ENCODE measurements around the gene PDK2.

The PDK2 gene

GRCh38 chr17:50134206-50135110, 39.3 kb downstream of the PDK2 start:
- Histone ChIP-seq H3K27ac (peak overlapping the region; percentile 73 to 89), H3K4me3 (no peak overlapping the region)
- DNase-seq (ENCODE audit: low spot score): no peak
- no peak for TF ChIP-seq CTCF (IDR thresholded peaks at IDR 0.05)

DNA sequence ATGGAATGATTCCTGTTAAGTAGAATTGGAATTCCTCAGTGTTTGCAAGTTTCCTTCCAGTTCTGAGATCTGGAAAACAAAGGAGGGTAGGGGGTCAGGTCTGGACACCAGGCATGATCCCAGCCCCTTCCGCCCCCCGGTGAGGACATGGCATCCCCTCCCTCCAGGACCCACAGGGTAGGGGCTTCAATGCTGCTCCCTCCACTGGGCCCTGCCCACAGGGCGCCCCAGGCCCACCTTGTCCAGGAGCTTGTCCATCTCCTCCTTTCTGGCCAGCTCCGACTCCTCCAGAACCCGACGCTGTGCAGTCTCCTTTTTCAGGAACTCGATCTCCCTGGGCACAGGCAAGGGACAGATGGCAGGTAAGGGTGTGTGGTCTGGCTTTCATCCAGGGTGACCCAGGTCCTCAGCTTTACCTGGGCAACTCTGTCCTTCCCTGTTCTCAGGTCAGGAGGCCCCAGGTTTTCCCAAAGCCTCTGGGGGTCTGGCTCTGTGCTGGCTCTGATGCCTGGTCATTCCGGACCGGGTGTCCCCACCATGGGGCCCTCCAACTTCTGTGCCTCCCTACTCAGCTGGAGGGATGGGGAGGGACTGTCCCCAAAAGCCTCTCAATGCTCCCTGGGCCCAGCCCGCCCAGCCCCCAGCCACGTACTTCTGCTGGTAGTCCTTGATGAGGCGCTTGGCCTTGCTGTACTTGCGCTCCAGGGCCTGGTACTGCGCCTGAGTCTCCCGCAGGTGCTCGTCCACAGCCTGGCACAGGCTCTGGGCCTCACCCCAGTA, 40.4 kb downstream of the PDK2 start:
- TF ChIP-seq CTCF (IDR thresholded peaks at IDR 0.05): no peak

GRCh38 chr17:50136096-50136687, 41.0 kb downstream of the PDK2 start:
- no peak for DNase-seq (ENCODE audit: low spot score)
- H3K27ac ChIP-seq: no peak overlapping the region
- no peak overlapping the region for H3K4me3 ChIP-seq
- no peak for TF ChIP-seq CTCF (IDR thresholded peaks at IDR 0.05)

More for the DNA sequence above, 40.4 kb downstream of the PDK2 start:
- Histone ChIP-seq H3K4me3 (no peak overlapping the region), H3K27ac (no peak overlapping the region)
- no peak for DNase-seq (ENCODE audit: low spot score)

GRCh38 chr17:50137042-50137441, 41.9 kb downstream of the PDK2 start:
- DNase-seq (ENCODE audit: low spot score): no peak
- no peak for TF ChIP-seq CTCF (IDR thresholded peaks at IDR 0.05)
- Histone ChIP-seq H3K27ac (no peak overlapping the region), H3K4me3 (no peak overlapping the region)

- DNase-seq (ENCODE audit: low spot score): no peak
- Histone ChIP-seq H3K27ac (peak overlapping the region in 1 of 2 donors; percentile 63), H3K4me3 (no peak overlapping the region)
- no peak for TF ChIP-seq CTCF (IDR thresholded peaks at IDR 0.05)
Observed at GRCh38 chr17:50139185-50139783, 44.1 kb downstream of the PDK2 start.

GRCh38 chr17:50139950-50140885, 45.1 kb downstream of the PDK2 start:
- no peak overlapping the region for H3K4me3 ChIP-seq
- no peak for DNase-seq (ENCODE audit: low spot score)

More at GRCh38 chr17:50139950-50140885, 45.1 kb downstream of the PDK2 start:
- H3K27ac ChIP-seq: peak overlapping the region in 1 of 2 donors; percentile 63
- TF ChIP-seq CTCF (IDR thresholded peaks at IDR 0.05): peak; percentile 91

Measured in coronary artery (tissue), 2 donors.